Measurements from ENCODE around the gene GDPD5.
A peak's percentile ranks its signal among the peaks of the same experiment; 100 is the strongest.

The GDPD5 gene

DNA sequence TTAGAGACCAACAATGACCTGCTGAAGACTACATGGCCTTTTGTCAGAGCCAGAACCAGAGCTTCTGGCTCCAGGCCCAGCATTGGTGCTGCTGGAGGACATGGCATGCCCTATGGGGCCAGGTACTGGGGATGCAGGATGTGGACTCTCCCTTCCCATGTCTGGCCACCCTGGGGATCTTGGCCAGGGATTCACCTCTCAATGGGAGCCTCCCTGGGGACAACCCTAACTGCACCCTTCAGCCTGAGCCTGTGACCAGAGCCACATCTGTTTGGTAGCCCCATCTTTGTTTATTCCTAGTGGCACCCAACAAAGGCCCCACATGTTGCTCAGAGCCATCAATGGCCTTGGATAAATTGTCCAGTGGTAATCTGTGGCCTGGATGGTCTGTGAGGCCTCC, 98.6 kb downstream of the GDPD5 start:
- no peak overlapping the region for H3K4me3 ChIP-seq (ENCODE audit: low read depth, low read length)

DNA sequence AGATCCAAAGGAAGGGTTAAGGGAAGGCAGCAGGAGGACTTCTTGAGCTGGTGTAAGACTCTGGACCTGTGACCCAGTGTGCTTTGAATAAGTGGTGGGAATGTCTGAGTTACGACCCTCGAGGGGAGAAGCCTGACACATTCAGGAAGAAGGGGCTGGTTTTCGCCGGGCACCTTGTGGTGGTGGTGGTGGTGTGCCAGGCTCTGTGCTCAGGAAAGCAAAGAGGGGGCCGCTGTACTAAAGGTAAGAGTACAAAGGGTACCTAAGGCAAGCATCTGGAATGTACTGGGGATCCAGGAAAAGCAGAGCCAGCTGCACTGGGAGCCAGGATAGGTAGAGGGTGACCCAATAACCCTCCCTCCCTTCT, 99.0 kb downstream of the GDPD5 start:
- TF ChIP-seq, protein P1, sequence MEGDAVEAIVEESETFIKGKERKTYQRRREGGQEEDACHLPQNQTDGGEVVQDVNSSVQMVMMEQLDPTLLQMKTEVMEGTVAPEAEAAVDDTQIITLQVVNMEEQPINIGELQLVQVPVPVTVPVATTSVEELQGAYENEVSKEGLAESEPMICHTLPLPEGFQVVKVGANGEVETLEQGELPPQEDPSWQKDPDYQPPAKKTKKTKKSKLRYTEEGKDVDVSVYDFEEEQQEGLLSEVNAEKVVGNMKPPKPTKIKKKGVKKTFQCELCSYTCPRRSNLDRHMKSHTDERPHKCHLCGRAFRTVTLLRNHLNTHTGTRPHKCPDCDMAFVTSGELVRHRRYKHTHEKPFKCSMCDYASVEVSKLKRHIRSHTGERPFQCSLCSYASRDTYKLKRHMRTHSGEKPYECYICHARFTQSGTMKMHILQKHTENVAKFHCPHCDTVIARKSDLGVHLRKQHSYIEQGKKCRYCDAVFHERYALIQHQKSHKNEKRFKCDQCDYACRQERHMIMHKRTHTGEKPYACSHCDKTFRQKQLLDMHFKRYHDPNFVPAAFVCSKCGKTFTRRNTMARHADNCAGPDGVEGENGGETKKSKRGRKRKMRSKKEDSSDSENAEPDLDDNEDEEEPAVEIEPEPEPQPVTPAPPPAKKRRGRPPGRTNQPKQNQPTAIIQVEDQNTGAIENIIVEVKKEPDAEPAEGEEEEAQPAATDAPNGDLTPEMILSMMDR (IDR thresholded peaks at IDR 0.05; ENCODE audit: borderline replicate concordance, insufficient read depth, low read depth, low read length) = no peak
- no peak overlapping the region for H3K4me3 ChIP-seq (ENCODE audit: low read depth, low read length)

More for the DNA sequence above, 98.6 kb downstream of the GDPD5 start:
- TF ChIP-seq, protein P1 (IDR thresholded peaks at IDR 0.05; ENCODE audit: borderline replicate concordance, insufficient read depth, low read depth, low read length) = no peak

DNA sequence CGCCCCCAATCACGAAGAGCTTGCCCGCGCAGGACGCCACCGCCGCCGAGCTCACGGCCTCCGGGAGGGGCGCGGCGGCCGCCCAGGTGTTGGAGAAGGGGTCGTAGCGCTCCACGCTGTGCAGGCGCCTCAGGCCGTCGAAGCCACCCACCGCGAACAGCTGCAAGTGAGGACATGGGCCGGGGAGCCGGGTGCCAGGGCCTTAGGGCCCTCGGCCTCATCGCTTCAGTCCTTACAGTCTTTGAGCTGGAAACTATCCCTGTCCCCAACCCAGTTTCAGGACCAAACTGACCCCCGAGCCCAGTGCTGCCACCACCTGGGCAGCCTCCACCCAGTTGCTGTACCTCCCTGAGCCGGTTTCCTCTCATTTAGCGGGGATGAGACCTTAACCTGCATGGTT, 100.3 kb downstream of the GDPD5 start:
- TF ChIP-seq, protein P1 (IDR thresholded peaks at IDR 0.05; ENCODE audit: borderline replicate concordance, insufficient read depth, low read depth, low read length) = peak; percentile 24; the same call in 1 of the 2 replicates
- H3K4me3 ChIP-seq (ENCODE audit: low read depth, low read length) = no peak overlapping the region

DNA sequence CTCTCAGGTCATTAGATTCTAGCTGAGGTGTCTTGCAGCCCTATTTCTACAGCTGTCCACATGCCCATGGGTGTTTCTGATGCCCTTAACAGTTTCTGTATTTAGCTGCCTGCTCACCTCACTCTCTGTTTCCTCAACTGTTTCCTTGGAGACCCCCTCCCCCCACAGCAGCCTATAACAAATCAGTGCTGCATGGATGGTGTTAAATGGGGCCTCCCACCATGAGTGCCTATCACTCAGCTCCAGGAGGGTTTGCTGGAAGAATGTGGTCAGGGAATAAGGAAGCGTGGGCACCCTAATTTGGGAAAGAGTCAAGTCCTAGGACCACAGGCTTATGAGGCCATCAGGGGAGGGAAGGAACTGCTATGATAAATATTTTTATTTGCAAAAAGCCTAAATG, 101.3 kb downstream of the GDPD5 start:
- H3K4me3 ChIP-seq (ENCODE audit: low read depth, low read length) = no peak overlapping the region
- TF ChIP-seq, protein P1 (IDR thresholded peaks at IDR 0.05; ENCODE audit: borderline replicate concordance, insufficient read depth, low read depth, low read length) = no peak

DNA sequence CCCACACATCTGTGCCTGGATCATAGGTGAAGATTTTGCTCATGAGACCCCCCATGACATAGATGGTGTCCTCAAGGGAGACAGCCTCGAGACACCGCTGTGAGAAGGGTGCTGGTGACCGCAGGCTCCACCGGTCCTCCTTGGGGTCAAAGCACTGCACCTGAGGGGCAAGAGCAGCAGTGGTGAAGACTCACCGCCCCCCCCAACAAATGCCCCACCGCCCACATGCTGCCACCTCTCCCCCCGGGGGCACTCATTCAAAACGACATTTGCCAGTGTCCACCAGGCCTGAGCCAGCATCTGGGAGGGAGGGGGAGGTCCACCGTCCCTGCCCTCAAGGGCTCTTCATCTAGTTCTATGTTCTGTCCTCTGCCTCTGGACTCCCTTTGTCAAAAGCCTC, 102.0 kb downstream of the GDPD5 start:
- TF ChIP-seq, protein P1 (IDR thresholded peaks at IDR 0.05; ENCODE audit: borderline replicate concordance, insufficient read depth, low read depth, low read length) = no peak
- no peak overlapping the region for H3K4me3 ChIP-seq (ENCODE audit: low read depth, low read length)

DNA sequence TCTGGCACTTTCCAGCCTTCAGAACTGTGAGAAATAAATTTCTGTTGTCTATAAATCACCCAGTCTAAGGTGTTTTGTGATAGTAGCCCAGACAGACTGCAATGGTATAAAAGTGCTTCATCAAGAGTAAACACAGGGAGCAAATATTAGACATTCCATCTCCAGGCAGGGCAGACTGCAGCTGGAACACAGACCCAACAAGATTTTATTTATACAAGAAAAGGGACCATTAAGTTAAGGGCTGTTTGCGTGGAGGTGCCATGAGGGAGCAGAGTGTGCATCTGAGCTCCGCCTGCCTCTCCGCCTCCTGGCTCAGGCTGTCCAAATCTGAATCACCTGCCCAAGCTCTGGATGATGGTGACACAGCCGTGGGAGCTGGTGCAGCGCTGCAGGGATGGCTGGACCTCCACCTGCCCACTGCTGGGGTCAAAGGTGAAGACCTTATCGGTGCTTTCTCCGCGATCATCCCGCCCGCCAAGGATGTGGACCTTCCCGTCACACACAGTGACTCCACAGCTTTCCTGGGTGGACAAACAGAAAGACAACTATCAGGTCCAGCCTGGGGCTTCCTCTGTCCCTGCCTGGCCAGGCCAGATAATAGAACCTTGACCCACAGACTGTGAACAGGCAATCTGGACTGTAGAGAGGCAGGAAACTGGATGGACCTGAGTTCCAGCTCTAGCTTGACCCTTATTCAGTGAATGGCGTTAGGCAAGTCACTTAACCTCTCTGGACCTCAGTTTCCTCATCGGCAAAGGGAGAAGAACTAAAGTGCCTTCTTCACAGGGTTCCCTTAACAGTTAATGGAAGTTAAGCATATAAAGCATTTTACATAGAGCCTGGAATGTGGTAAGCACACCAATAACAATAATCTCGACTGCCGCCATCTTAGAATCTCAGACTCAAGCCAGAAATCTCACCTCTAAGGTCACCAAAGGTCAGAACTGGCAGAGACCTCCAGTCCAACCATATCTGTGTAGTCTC, 103.2 kb downstream of the GDPD5 start:
- H3K4me3 ChIP-seq (ENCODE audit: low read depth, low read length) = no peak overlapping the region
- TF ChIP-seq, protein P1 (IDR thresholded peaks at IDR 0.05; ENCODE audit: borderline replicate concordance, insufficient read depth, low read depth, low read length) = no peak

DNA sequence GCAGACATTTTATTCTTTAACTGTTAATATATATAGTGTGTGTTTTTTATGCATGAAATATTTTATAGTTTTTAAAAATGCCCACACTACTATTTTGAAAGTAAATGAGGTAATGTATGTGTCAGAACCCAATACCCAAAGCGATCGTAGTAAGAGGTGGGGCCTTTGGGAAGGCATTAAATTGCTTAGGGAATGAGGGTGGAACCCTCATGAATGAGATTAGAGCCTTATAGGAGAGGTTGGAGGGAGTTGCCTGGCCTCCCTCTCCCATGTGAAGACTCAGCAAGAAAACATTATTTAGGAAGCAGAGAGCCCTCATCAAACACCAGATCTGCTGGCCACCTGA, 103.9 kb downstream of the GDPD5 start:
- no peak overlapping the region for H3K4me3 ChIP-seq (ENCODE audit: low read depth, low read length)

More for the DNA sequence above, 103.9 kb downstream of the GDPD5 start:
- TF ChIP-seq, protein P1 (IDR thresholded peaks at IDR 0.05; ENCODE audit: borderline replicate concordance, insufficient read depth, low read depth, low read length) = no peak

All from GM12875 (cell line).